Ishikawa (cell line): Measurements from ENCODE around the gene RAD52.

Experiments used
- CEBPB ChIP-seq: IDR thresholded peaks from 2 replicates; pipeline ENCODE4 v1.6.1; 2012
- CREB1 ChIP-seq: IDR thresholded peaks from 2 replicates; pipeline ENCODE4 v1.6.1; 2012; ENCODE audit warnings: low read depth
- EGR1 ChIP-seq: IDR thresholded peaks from 2 replicates; pipeline ENCODE4 v1.6.1; 2012
- EP300 ChIP-seq: IDR thresholded peaks from 2 replicates; pipeline ENCODE4 v1.6.1; 2012; ENCODE audit warnings: borderline replicate concordance
- FOXM1 ChIP-seq: IDR thresholded peaks from 2 replicates; pipeline ENCODE4 v1.6.1; 2012; ENCODE audit warnings: low read depth, borderline replicate concordance
- NFIC ChIP-seq: IDR thresholded peaks from 2 replicates; pipeline ENCODE4 v1.6.1; 2012
- RAD21 ChIP-seq: IDR thresholded peaks from 2 replicates; pipeline ENCODE4 v1.6.1; 2012; ENCODE audit warnings: low read depth
- TAF1 ChIP-seq: IDR thresholded peaks from 2 replicates; pipeline ENCODE4 v1.6.1; 2012; ENCODE audit warnings: low read depth, mild to moderate bottlenecking
- TCF12 ChIP-seq: IDR thresholded peaks from 2 replicates; pipeline ENCODE4 v1.6.1; 2012; ENCODE audit warnings: low read depth
- TEAD4 ChIP-seq: IDR thresholded peaks from 2 replicates; pipeline ENCODE4 v1.6.1; 2012
- USF1 ChIP-seq: IDR thresholded peaks from 2 replicates; pipeline ENCODE4 v1.6.1; 2012
- YY1 ChIP-seq: IDR thresholded peaks from 2 replicates; pipeline ENCODE4 v1.6.1; 2012; ENCODE audit warnings: low read depth
- ZBTB7A ChIP-seq: IDR thresholded peaks from 2 replicates; pipeline ENCODE4 v1.6.1; 2012; ENCODE audit warnings: low read depth
- TF ChIP-seq, protein P1 (sequence below): IDR thresholded peaks from 2 replicates; pipeline ENCODE4 v1.6.1; 2012
- TF ChIP-seq, protein P2 (sequence below): IDR thresholded peaks from 2 replicates; pipeline ENCODE4 v1.6.1; 2012; ENCODE audit warnings: low read depth, mild to moderate bottlenecking

Gene RAD52

GRCh38 chr12:902581-902980 is 46.9 kb downstream of the RAD52 start:
- TF ChIP-seq CEBPB (no peak), TEAD4 (no peak), EP300 (no peak), TCF12 (no peak), EGR1 (no peak), USF1 (no peak)

DNA sequence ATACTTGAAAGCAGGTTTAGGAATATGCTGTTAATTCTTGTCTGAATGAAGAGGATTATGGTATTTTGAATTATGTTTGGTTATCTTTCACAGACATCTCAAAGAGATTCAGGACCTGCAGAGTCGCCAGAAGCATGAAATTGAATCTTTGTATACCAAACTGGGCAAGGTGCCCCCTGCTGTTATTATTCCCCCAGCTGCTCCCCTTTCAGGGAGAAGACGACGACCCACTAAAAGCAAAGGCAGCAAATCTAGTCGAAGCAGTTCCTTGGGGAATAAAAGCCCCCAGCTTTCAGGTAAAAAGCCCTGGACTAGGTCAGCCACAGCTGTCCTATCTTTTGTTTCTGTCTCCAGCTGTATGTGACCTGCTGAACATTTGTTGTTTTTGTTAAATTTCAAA is 52.1 kb downstream of the RAD52 start:
- no peak for TF ChIP-seq RAD21
- no peak for TF ChIP-seq TAF1
- no peak for TF ChIP-seq CREB1
- TF ChIP-seq FOXM1: no peak
- no peak for TF ChIP-seq TEAD4
- TF ChIP-seq CEBPB: no peak
- TF ChIP-seq, protein P1, sequence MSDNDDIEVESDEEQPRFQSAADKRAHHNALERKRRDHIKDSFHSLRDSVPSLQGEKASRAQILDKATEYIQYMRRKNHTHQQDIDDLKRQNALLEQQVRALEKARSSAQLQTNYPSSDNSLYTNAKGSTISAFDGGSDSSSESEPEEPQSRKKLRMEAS: no peak
- TF ChIP-seq, protein P2, sequence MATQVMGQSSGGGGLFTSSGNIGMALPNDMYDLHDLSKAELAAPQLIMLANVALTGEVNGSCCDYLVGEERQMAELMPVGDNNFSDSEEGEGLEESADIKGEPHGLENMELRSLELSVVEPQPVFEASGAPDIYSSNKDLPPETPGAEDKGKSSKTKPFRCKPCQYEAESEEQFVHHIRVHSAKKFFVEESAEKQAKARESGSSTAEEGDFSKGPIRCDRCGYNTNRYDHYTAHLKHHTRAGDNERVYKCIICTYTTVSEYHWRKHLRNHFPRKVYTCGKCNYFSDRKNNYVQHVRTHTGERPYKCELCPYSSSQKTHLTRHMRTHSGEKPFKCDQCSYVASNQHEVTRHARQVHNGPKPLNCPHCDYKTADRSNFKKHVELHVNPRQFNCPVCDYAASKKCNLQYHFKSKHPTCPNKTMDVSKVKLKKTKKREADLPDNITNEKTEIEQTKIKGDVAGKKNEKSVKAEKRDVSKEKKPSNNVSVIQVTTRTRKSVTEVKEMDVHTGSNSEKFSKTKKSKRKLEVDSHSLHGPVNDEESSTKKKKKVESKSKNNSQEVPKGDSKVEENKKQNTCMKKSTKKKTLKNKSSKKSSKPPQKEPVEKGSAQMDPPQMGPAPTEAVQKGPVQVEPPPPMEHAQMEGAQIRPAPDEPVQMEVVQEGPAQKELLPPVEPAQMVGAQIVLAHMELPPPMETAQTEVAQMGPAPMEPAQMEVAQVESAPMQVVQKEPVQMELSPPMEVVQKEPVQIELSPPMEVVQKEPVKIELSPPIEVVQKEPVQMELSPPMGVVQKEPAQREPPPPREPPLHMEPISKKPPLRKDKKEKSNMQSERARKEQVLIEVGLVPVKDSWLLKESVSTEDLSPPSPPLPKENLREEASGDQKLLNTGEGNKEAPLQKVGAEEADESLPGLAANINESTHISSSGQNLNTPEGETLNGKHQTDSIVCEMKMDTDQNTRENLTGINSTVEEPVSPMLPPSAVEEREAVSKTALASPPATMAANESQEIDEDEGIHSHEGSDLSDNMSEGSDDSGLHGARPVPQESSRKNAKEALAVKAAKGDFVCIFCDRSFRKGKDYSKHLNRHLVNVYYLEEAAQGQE: no peak
- no peak for TF ChIP-seq USF1
- no peak for TF ChIP-seq EP300
- TF ChIP-seq EGR1: no peak
- TF ChIP-seq ZBTB7A: no peak
- TF ChIP-seq TCF12: no peak
- no peak for TF ChIP-seq NFIC
- no peak for TF ChIP-seq YY1

- TF ChIP-seq USF1 (no peak), TAF1 (no peak), EGR1 (no peak)
These were observed 53.5 kb downstream of the RAD52 start for GRCh38 chr12:896031-896430.

- no peak for TF ChIP-seq TCF12
- TF ChIP-seq CREB1: no peak
- no peak for TF ChIP-seq NFIC
- TF ChIP-seq, protein P1: no peak
- no peak for TF ChIP-seq TAF1
- TF ChIP-seq USF1: no peak
- no peak for TF ChIP-seq RAD21
- no peak for TF ChIP-seq TEAD4
- TF ChIP-seq, protein P2: no peak
- TF ChIP-seq CEBPB: no peak
- no peak for TF ChIP-seq YY1
- TF ChIP-seq ZBTB7A: no peak
- TF ChIP-seq EGR1: no peak
- no peak for TF ChIP-seq FOXM1
- no peak for TF ChIP-seq EP300
These were observed 55.3 kb downstream of the RAD52 start for GRCh38 chr12:894226-894625.

- TF ChIP-seq, protein P2: no peak
- no peak for TF ChIP-seq ZBTB7A
These were observed 63.3 kb downstream of the RAD52 start for GRCh38 chr12:886206-886605.
